Stimulated activated naive CD8-positive, alpha-beta T cell treated with anti-CD3 and anti-CD28 coated beads, Interleukin-15, Interleukin-2, amounts not matched to agents 100 U/mL and 50 U/mL, for 24 hours (primary cell): ENCODE data around the gene PARS2.

Experiments
- ATAC-seq: fragments of 150-1000 bp; cut with Tn5 transposase; one replicate; pipeline ENCODE4 v1.10.0; 2021
- DNase-seq: peaks from one replicate; pipeline ENCODE4 v3.0.0; 2021

The PARS2 gene

DNA sequence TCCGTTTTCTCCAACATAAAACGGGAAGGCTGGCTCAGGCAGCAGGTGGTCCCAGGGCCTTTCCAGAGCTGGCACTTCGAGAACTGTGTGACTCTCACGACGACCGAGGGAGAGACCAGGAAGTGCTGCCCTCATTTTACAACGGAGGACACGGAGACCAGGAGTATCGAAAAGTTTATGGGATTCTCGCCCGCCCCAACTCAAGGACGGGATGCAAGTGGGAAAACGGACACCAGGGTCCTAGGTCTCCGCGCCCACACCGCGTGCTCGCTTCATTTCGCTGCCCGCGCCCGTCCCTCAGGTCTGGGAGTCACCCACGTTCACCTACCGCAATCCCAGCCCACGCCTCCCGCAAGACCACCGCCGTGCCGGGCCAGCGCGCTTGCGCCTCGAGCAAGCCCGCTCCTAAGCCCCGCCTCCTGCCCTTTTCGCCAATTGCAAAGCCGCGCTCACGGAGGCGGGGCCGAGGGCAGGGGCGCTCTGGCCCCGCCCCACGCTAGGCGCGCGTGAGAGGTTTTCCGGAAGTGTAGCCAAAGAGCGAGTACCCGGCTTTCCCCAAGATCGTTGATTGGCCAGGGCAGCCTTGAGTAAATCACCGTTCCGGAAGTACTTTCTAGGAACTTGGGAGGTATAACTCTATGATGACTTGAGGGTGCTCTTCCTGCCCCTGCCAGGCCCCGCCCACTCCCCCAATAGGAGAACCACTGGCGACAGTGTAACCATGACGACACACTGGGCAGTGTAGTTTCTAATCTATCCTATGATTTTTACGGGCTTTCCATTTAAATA is at the start of gene PARS2:
Gene PARS2 (minus strand): TSS at position 391 of the 789 bp plus-strand sequence. CDS start 5,362 bp downstream, outside the sequence.
- ATAC-seq = peak; percentile 97

DNA sequence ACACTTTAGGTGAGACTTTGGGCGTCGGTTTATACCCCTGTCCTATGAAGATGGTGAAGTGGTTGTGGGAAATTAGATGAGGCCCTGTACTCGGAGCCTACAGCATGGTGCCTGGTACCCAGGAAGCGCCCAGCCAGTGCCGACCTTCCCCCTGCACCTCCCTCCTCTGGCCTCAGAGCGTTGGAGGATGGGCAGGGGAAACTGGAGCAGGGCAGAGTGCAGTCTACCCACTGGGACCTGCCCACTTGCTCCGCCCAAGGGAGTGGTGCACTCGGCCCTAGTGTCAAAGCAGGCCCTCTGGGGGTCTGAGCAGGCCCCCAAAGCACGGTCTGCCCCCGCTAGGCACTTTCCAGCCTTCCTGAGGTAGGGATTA is 49.8 kb upstream of the PARS2 start:
- no peak for ATAC-seq
- DNase-seq = no peak

More for the DNA sequence above, at the start of gene PARS2:
- peak; percentile 98 for DNase-seq

DNA sequence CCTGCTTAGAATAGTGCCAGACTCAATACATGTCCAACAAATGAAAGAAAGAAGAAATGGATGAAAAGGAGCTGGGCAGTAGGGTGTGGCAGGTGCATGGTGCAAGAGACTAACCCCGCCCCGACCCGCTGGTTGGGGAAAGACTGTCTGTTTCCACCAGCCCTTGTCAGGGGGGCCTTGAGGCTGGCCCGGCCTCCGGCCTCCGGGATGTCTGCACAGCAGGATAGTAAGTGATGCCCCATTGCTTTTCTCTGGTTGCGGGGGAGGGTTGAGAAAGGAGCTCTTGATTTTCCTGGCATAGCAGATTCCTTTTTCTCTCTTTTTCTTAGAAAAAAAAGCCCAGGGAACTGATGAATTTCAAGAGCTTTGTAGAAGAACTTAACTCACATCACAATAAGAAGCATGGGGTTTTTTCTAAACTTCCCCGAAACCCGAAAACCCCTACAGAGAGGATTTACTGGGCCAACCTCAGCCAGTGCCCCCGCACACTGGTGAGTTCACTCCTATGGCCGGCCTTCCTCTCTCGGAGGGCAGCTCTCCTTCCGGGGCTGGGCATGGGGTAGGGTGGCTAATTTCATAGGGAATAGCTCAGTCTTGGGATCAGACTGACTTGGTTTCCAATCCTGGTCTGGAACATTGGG is 49.3 kb upstream of the PARS2 start:
- ATAC-seq = no peak
- DNase-seq = no peak

DNA sequence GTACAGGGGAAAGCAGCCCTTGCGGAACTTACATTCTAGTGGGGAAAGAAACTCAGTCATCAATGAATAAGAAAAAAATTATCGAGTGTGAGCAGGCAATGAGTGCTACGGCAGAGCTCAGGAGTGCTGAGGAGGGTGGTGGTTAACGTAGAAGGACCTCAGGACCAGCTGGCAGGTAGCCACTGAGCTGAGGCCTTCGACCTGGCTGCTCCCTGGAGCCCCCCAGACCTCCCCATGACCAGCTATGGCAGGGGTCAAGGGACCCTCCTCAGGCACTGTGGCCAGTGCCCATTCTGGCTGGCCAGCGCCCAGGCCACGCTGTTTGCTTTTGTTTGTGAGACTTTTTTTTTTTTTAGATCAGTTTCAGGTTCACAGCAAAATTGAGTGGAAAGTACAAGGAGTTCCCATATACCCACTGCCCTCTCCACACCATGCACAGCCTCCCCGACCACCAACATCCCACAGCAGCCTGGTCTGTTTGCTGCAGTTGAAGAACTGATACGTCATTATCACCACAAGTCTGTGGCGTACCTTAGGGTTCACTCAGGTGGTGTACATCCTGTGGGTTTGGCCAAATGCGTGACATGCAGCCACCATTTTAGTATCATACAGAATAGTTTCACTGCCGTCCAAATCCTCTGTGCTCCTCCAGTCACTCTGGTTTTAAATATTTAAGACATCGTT is 48.6 kb upstream of the PARS2 start:
- DNase-seq = no peak
- ATAC-seq = no peak

DNA sequence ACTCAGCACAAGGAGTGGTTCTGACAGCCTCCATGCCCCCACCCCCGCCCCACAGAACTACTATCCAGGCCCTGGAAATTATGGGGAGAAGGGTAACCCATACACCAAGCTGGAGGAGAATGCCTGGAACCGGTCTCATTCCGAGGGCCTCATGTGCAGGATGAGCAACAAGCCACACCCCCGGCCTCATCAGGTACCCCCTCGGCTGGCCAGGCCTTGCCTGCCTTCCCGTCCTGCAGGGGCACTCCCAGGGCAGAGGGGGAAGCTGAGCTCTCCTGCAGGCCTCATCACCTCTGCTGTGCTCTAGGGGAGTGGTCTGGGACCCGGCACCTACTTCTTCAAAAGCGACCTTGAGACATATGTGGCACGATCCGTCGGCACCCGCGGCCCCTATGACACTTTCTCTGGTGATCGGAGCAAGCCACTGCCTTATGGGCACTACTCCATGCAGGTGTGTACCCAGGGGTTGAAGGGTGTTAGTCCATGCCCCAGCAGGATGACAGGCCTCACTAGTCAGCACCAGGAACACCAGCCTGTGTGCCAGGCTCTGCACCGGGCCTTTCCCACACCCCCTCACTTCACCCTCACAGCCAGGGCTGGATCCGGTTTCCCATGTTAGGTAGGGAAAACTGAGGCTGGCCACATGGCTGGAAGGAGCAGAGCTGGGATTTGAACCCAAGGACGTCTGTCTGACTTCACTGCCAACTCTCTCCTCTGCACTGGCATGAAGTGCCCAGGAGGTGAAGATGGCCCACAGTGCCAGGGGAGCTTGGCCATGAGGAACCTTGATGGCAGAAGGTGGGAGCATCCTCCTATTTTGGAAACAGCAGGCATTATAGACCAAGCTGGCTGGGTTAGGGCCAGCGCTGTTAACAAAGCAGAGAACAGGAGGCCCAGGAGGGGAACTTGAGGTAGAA is 47.7 kb upstream of the PARS2 start:
- no peak for DNase-seq
- ATAC-seq = no peak

DNA sequence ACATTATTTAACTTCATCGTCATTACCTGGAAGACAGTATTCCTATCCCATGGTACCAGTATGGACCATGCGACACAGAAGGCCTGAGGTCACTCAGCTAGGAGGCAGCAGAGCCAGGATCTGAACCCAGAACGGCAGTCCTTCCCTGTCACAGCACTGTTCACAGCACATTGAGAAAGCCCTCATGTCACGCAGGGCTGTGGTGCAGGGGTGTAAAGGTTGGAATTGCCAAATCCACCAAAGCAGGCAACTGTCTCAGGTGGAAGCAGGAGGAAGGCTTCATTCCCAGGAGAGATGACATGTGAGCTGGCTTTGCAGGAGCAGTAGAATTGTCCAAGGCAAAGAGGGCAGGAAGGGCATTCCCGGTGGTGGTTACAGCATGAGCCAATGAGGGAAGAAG is 46.7 kb upstream of the PARS2 start:
- DNase-seq (no peak), ATAC-seq (no peak)

DNA sequence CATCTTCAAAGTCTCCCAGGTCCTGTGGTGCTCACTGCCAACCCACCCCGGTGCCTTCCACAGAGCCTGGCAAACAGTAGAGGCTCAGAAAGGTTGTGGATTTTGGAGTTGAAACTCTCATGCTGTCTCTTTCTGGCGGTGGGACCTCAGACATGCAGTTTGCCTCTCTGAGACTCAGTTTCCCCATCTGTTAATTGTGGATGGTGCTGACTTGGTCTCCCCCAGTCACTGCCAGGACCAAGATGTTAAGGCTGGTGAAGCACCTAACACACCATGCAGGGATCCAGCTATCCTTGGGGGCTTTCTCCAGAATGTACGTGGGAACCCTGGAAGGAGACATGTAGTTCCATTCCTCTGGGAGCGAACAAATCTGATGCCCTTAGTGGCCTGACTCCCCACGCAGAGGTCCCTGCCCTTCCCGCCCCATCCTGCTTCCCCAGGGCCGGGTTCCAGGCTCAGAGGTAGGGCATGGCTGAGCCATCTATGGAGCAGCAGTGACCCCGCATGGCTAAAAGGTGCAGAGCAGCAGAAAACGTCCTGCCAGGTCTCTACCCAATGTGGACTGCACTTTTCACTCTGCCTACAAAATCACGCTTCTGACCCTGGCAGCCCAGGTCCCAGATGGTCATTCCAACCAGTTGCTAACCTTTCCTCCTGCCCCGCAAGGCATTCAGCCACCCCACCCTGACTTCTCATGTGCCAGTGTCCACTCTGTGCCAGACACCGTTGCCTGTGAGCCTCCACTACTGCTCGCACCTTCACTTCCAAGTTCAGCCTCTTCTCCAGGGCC is 46.0 kb upstream of the PARS2 start:
- ATAC-seq (peak; percentile 77), DNase-seq (peak; percentile 76)

DNA sequence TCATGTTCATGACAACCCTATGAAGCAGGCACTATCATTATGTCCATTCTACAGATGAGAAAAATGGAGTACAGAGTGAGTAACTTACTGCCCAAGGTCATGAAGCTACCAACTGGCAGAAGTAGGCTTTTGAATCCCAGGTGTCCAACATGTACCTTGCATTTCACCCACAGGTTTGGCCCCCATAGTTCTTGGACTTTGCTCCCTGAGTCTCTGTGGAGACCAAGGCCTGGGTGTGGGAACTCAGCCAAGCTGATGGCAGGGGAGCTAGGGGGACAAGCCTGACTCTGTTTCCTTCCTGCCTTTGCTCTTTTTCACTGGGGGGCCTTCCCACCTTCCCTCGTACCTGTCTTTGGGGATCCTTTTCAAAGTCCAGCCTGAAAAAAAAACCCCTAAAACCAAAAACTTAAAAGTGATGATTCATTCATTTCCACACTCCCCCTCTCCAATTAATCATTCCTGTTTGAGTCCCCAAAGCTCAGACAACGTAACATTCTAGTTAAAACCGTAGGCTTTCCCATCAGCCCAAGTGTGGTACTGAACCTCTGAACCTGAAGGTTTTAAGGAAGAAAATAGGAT is 45.3 kb upstream of the PARS2 start:
- DNase-seq (no peak), ATAC-seq (no peak)

DNA sequence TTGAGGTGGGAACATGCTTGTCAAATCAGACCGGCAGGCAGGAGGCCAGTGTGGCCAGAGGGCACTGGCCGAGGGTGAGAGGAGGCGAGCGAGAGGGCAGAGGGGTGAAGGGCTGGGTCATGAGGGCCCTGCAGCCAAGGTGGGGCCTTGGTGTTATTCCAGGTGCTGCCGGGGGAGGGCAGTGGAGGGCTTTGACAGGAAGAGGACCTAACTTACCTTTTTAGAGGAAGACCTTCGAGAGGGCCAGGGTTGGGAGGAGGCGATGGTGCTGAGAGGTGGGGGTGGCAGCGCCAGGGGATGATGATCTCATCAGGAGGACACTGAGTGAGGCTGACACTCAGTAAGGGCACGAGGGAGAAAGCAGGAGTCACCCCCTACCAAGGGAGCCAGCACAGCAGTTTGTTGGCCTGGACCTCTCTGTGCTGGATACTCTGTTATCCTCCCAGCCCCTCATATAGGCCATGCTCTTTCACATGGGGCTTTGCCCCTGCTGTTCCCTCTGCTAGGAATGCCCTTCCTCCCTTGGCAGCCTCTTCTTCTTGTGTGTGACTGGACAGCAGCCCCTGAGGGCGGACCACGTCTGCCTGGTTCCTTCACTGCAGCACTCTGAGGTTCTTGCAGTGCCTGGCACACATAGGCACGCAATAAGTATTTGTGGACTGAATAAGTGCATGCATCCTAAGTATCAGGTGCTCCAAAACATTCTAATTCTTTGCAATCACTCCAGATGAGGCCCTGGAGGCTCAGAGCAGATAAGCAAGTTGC is 44.3 kb upstream of the PARS2 start:
- ATAC-seq = no peak
- no peak for DNase-seq

DNA sequence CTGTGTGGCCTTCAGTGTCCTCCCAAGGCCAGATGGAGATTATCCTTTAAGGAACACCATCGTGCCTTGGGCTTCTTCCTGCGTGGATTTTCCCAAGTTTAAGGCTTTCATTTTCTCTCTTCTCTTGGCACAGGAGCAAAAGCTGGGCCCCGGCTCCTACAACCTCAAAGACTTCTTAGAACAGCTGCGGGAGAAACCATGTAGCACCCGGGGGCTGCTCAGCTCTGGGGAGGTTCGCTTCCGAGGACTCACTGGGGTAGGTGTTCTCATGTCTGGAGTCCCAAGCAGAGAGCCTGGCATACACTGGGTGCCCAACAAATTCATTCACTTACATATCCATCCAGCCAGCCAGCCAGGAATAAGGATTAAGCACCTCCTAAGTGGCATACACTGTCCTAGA is 43.4 kb upstream of the PARS2 start:
- no peak for ATAC-seq
- DNase-seq = no peak

DNA sequence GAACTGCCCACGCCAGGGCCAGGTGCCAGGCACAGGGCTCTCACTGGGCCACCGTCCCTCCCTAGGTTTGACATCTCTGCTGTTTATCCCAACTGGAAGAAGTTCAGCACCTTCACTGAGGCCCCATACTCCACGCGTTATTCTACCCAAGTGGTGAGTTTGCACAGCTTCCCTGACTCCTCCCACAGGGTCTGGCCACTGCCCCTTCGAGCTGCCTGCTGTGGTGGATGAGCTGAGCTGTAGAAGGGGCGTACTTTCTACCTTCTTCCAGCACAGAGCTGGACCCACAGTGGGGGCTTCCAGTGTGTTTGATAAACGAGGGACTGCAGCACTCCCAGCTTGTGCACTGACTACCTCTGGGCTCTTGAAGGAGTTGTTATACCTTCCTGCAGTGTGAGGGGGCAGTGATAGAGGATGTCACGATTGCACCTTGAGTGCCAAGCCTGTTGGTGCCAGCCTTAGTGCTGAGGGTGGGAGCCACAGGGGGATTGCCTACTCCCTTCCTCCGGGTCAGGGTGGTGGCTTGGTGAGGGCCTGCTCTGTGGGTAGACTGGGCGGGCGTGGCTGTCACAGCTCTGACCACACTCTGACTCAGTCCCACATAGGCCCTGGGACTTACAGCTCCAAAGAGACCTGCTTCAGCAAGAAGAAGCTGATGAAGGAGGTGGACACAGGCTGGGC is 42.7 kb upstream of the PARS2 start:
- DNase-seq (peak; percentile 38), ATAC-seq (peak; percentile 56)

DNA sequence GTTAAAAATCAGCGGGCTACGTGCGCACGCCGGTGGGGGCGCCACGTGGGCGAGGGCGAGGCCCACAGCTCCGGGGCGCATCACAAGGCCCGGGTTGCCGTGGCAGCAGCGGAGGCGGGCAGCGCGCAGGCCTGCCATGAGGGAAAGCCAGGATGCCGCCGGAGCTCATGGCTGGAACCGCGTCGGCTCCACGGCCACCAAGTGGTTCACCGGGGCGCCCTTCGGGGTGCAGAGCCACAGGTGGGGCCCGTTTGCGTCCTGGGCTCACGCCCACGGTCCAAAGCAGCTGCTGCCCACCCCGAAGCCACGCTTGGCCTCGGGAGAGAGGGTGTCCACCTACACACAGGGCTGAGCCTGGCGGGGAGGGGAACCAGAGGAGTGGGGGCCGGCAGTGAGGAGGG is 41.7 kb upstream of the PARS2 start:
- DNase-seq (no peak), ATAC-seq (no peak)

DNA sequence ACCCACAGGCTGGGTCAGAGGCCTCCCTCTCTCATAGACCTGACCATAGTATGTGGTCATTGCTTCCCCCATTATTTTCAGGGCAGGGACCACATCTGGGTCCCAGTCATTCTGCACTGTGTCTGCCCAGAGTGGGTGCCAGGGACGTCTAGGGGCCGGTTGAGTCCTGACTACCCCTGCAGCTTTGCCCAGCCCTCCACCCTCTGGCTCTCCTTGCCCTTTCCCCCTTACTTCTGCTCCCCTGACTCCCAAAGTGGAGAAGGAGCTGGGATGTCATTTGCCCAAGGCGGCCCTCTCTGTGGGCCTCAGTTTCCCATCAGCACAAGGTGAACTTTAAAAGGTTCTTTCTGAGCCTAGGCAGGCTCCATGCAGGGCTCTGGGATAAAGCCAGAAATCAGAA is 41.1 kb upstream of the PARS2 start:
- no peak for DNase-seq
- ATAC-seq = no peak

DNA sequence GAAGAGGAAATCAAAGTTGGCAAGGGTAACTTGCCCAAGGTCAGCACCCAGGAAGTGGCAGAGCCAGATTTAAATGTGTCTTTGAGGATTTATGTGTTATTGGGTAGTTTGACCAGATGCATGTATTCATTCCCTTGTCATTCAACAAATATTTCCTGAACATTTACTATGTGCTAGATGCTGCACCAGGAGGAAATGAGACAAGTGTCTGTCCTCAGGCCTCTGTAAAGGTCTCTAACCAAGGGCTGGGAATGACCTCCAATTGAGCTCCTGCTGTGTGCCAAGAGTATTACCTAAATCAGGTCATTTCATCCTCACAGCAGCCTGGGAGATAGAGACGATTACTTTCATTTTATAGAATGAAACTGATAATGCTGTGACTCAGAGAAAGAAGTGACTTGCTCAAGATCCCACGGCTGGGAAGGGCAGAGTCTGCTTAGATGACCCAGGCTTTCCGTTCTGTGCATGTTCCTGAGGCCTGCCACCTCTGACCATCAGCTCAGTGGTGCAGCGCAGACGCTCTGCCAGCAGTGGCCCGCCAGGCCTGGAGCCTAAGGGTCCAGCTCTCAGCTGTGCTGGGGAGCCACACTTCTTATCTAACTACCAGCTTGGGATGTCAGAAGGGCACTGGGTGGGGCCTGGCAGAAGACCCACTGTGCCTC is 40.3 kb upstream of the PARS2 start:
- peak; percentile 62 for ATAC-seq

DNA sequence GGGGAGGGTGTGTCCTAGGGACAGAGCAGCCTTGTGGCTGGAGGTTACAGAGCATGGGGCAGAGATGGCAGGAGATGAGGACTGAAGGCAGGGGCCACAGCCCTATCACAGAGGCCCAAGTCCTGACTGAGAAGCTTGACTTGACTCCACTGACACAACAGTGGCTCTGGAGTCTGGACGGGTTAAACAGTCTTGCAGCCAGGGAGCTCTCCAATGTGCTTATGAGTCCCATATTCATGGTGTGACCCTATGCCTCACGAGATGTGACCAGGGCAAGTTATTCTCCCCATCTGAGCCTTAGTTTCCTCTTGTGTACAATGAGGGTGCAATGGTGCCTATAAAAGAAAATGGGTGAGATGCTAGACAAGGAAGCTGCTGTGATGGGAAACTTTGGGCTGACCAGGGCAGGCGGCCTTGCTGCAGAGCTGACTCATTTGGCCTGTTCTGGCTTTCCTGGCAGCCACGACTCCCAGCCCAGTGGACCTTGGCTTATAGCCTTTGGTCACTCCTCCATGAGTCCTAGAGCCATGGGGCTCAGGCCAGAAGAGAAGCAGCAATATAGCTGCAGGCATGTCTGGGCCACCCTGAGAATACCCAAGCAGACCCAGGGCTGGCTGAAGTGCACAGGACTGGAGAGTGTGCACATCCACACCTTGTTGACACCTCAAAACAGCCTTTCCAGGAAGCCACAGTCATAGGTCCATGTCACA is 39.6 kb upstream of the PARS2 start:
- DNase-seq = no peak
- ATAC-seq = no peak

More for the DNA sequence above, 40.3 kb upstream of the PARS2 start:
- DNase-seq = peak; percentile 46

DNA sequence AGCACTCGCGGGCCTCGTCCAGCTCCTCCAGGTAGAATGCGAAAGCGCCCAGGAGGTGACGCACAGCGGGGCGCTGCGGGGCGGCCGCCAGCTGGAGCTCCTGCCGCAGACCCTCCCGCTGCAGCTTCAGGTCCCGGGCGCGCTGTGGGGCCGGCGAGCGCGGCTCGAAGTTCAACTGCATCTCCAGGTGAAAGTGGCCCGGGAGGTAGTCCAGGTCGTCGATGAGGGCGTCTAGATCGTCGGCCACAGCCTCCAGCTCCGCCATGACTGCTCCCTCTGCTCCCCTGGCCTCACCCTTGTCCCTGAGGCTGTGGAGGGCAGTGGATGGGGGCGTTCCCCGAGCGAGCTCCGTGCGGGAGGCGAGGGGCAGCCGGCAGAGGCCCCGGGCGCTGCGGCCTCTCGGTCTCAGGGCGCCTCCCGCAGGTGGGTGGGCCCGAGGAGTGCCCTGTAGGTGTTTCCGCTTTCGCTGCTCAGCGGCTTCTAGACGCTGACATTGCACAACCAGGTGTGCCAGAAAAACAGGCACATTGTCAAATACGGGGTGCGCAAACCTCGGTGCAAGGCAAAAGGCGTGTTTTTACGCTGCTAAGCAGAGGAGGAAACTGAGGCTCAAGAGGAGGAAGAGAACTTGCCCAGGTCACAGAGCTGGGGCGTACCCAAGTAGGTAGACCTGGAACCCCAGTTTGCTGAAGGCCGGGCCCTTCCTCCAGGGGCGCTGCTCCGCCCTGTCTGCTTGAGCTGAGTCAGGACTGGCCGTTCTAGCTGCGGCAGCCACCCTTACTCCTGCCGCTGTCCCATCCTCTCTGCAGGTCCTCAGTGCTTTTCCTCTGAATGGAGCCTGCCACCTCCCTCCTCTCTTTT is 36.8 kb upstream of the PARS2 start, which contains the start of gene TTC22:
Gene TTC22 (minus strand): TSS at position 425 of the 861 bp plus-strand sequence. CDS start 160 bp downstream, at position 265.
- ATAC-seq (peak; percentile 73), DNase-seq (peak; percentile 75)
